ENCODE data around the gene ZNF564.
A peak's percentile ranks its signal among the peaks of the same experiment; 100 is the strongest.
"Not testable (repeated sequence)": the region's sequence is repeated elsewhere in the genome, so short reads cannot be mapped to it uniquely, and the experiment has no call there.

ZNF564 gene

DNA sequence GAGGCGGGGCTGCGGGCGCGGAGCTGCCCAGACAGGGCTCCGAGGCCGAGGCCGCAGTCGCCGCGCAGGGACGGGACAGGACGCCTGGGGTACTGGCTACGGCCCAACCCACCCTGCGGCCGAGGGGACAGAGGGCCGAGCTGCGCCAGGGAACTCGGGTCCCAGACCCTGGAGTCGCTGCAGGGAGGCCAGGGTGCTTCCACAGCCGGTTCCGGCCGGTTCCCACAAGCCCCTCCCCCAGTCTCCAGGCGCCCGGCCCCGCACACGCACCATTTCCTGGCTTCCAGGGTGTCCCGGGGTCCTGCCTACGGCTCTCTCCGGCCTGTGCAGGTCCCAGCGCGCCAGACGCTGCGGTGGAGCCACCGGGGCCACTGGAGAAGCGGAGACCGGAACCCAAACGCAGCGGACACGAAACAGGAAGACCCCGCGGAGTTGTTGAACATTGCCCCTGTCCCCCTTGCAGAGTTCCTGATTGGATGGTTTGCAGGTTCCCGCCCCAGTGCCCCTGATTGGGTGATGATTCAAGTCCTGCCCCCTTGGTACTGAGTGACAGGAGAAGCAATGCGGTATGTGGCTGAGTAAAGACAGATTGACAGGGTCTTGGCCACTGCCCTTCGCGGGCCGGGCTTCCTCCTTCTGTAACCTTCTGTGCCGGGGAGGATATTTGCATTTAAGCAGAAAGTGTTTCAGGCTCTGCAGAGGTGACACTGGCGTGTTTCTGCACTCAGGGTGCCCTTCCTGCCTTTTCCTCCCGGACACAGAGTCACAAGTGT lies at the start of gene ZNF564:
TSS of gene ZNF564 (minus strand) at position 423 of the 773 bp plus-strand sequence. CDS start at position 273, 150 bp downstream.
- H3K9me3 ChIP-seq (ENCODE audit: control insufficient read depth in 5 of 5, low read length in 5 of 5) = no peaks in the 10 kb centered on the region
- peak within 1 kb of the TSS; percentile 43 to 88 (median 83) for H3K9ac ChIP-seq (ENCODE audit: low read length in 5 of 5)
- peak within 1 kb of the TSS; percentile 85 for H3K27ac ChIP-seq (ENCODE audit: low read depth, low read length)
- H3K4me1 ChIP-seq (ENCODE audit: control insufficient read depth in 5 of 5, insufficient read depth in 5 of 5, low read length in 5 of 5) = peaks cover 0 to 37% (median 32%) of the 10 kb centered on the region in 5 donors
- H3K4me3 ChIP-seq (ENCODE audit: low read depth in 1 of 5, low read length in 5 of 5) = peak within 1 kb of the TSS; percentile 72 to 93 (median 82)
- peaks cover 0 to 5% (median 0%) of the 10 kb centered on the region in 5 donors for H3K27me3 ChIP-seq (ENCODE audit: control insufficient read depth in 5 of 5, insufficient read depth in 4 of 5, low read length in 5 of 5)
- H3K36me3 ChIP-seq (ENCODE audit: control insufficient read depth in 5 of 5, insufficient read depth in 5 of 5, low read length in 5 of 5) = peaks cover 0 to 3% (median 0%) of the 10 kb centered on the region in 5 donors

DNA sequence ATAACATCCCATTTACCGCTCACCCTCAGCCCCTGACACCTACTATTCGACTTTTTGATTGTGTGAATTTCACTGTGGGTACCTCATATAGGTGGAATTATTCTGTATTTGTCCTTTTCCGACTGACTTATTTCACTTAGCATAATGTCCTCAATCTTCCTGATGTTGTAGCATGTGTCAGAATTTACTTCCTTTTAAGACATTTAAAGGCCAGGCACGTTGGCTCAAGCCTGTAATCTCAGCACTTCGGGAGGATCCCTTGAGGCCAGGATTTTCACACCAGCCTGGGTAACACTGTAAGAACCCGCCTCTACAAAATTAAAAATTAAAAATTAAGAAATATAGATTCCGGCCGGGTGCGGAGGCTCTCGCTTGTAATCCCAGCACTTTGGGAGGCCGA lies 46.3 kb upstream of the ZNF564 start:
- no peaks in the 10 kb centered on the region for H3K9me3 ChIP-seq (ENCODE audit: control insufficient read depth in 5 of 5, low read length in 5 of 5)
- peaks cover 0 to 38% (median 10%) of the 10 kb centered on the region in 5 donors for H3K36me3 ChIP-seq (ENCODE audit: control insufficient read depth in 5 of 5, insufficient read depth in 5 of 5, low read length in 5 of 5)
- no peaks in the 10 kb centered on the region for H3K4me1 ChIP-seq (ENCODE audit: control insufficient read depth in 5 of 5, insufficient read depth in 5 of 5, low read length in 5 of 5)
- no peak overlapping the region for H3K9ac ChIP-seq (ENCODE audit: low read length in 5 of 5)
- H3K27ac ChIP-seq (ENCODE audit: low read depth, low read length) = no peak overlapping the region
- no peak overlapping the region for H3K4me3 ChIP-seq (ENCODE audit: low read depth in 1 of 5, low read length in 5 of 5)
- no peaks in the 10 kb centered on the region for H3K27me3 ChIP-seq (ENCODE audit: control insufficient read depth in 5 of 5, insufficient read depth in 4 of 5, low read length in 5 of 5)

DNA sequence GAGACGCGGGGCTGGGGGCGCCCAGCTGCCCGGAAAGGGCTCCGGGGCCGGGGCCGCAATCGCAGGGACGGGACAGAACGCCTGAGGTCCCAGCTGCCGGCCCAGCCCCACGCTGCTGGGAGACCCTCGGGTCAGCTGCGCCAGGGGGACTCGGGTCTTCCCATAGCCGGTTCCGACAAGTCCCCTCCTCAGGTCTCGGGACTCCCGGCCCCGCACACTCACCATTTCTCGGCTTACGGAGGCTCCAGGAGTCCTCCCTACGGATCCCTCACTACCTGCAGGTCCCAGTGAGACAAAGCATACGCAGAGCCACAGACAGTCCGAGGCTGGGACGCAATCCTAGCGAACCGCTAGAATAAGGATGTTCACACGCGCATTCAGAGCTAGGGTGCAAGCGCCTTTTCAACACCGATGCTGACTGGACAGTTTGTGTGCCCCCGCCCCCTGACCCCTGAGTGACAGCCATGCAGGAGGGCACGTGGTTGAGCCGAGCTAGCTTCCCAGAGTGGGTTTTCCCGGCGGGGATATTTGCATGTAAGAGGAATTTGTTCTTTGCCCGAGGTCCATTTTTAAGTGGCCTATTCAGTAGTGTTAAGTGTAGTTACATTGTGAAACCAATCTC lies 45.8 kb upstream of the ZNF564 start:
- H3K9me3 ChIP-seq (ENCODE audit: control insufficient read depth in 5 of 5, low read length in 5 of 5) = no peaks in the 10 kb centered on the region
- peaks cover 0 to 33% (median 10%) of the 10 kb centered on the region in 5 donors for H3K36me3 ChIP-seq (ENCODE audit: control insufficient read depth in 5 of 5, insufficient read depth in 5 of 5, low read length in 5 of 5)
- H3K27ac ChIP-seq (ENCODE audit: low read depth, low read length) = no peak overlapping the region
- no peak overlapping the region for H3K9ac ChIP-seq (ENCODE audit: low read length in 5 of 5)
- H3K4me1 ChIP-seq (ENCODE audit: control insufficient read depth in 5 of 5, insufficient read depth in 5 of 5, low read length in 5 of 5) = no peaks in the 10 kb centered on the region
- no peak overlapping the region for H3K4me3 ChIP-seq (ENCODE audit: low read depth in 1 of 5, low read length in 5 of 5)
- H3K27me3 ChIP-seq (ENCODE audit: control insufficient read depth in 5 of 5, insufficient read depth in 4 of 5, low read length in 5 of 5) = no peaks in the 10 kb centered on the region

DNA sequence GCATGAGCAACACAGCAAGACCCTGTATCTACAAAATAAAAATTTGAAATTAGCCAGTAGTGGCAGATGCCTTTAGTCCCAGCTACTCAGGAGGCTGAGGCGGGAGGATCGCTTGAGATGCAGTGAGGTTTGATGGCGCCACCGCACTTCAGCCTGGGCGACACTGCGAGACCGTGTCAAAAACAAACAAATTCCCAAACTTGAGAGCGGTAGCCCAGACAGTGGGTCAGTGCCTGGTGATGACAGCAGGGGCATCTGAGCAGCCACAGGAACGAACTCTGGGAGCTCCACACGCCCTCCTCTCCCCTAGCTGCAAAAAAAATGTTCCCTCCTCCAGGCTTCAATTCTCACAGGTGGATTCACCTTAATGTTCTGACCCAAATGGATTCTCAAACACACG lies 45.2 kb upstream of the ZNF564 start:
- Histone ChIP-seq H3K36me3 (ENCODE audit: control insufficient read depth in 5 of 5, insufficient read depth in 5 of 5, low read length in 5 of 5) (peaks cover 0 to 33% (median 10%) of the 10 kb centered on the region in 5 donors), H3K27me3 (ENCODE audit: control insufficient read depth in 5 of 5, insufficient read depth in 4 of 5, low read length in 5 of 5) (no peaks in the 10 kb centered on the region), H3K9me3 (ENCODE audit: control insufficient read depth in 5 of 5, low read length in 5 of 5) (no peaks in the 10 kb centered on the region), H3K4me1 (ENCODE audit: control insufficient read depth in 5 of 5, insufficient read depth in 5 of 5, low read length in 5 of 5) (no peaks in the 10 kb centered on the region), H3K4me3 (ENCODE audit: low read depth in 1 of 5, low read length in 5 of 5) (no peak overlapping the region), H3K27ac (ENCODE audit: low read depth, low read length) (no peak overlapping the region), H3K9ac (ENCODE audit: low read length in 5 of 5) (no peak overlapping the region)

DNA sequence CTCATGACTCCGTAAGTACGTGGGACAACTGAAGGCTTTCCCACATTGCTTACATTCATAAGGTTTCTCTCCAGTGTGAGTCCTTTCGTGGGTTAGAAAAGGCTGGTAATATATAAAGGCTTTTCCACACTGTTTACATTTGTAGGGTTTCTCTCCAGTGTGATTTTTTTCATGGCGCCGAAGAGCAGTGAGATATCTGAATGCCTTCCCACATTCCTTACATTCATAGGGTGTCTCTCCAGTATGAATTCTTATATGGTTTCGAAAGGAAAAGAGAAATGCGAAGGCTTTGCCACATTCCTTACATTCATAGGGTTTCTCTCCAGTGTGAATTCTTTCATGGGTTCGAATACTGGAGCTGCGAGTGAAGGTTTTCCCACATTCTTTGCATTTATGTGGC lies 29.8 kb upstream of the ZNF564 start:
- H3K4me1 ChIP-seq (ENCODE audit: control insufficient read depth in 5 of 5, insufficient read depth in 5 of 5, low read length in 5 of 5) = no peaks in the 10 kb centered on the region
- peaks cover 17 to 50% (median 37%) of the 10 kb centered on the region in 5 donors for H3K36me3 ChIP-seq (ENCODE audit: control insufficient read depth in 5 of 5, insufficient read depth in 5 of 5, low read length in 5 of 5)
- H3K9me3 ChIP-seq (ENCODE audit: control insufficient read depth in 5 of 5, low read length in 5 of 5) = peaks cover 15 to 35% (median 24%) of the 10 kb centered on the region in 5 donors

DNA sequence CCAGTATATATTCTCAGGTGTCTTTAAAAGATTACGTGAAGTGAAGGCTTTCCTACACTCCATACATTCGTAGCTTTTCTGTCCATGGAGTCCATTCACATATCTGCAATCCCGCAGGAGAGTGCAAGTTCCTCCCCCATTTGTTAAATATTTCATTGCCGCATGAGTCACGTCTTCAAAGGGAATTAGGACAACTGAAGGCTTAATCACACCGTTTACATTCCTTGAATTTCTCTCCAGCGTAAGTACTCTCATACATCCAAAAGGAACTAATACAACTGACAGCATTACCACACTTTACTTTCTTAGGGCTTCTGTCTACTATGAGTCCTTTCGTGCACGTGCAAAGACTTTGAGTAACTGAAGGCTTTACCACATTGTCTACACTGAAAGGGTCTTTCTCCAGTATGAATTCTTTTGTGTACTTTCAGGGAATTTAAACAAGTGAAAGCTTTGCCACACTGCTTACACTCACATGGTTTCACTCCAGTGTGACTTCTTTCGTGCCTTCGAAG lies 29.0 kb upstream of the ZNF564 start:
- H3K4me3 ChIP-seq (ENCODE audit: low read depth in 1 of 5, low read length in 5 of 5) = peak overlapping the region in 1 of 5 donors; percentile 30
- peaks cover 15 to 35% (median 24%) of the 10 kb centered on the region in 5 donors for H3K9me3 ChIP-seq (ENCODE audit: control insufficient read depth in 5 of 5, low read length in 5 of 5)
- H3K27ac ChIP-seq (ENCODE audit: low read depth, low read length) = no peak overlapping the region
- no peak overlapping the region for H3K9ac ChIP-seq (ENCODE audit: low read length in 5 of 5)
- no peaks in the 10 kb centered on the region for H3K4me1 ChIP-seq (ENCODE audit: control insufficient read depth in 5 of 5, insufficient read depth in 5 of 5, low read length in 5 of 5)
- no peaks in the 10 kb centered on the region for H3K27me3 ChIP-seq (ENCODE audit: control insufficient read depth in 5 of 5, insufficient read depth in 4 of 5, low read length in 5 of 5)
- peaks cover 17 to 50% (median 37%) of the 10 kb centered on the region in 5 donors for H3K36me3 ChIP-seq (ENCODE audit: control insufficient read depth in 5 of 5, insufficient read depth in 5 of 5, low read length in 5 of 5)

More for the DNA sequence above, 29.8 kb upstream of the ZNF564 start:
- Histone ChIP-seq H3K27ac (ENCODE audit: low read depth, low read length) (no peak overlapping the region), H3K27me3 (ENCODE audit: control insufficient read depth in 5 of 5, insufficient read depth in 4 of 5, low read length in 5 of 5) (no peaks in the 10 kb centered on the region), H3K9ac (ENCODE audit: low read length in 5 of 5) (no peak overlapping the region), H3K4me3 (ENCODE audit: low read depth in 1 of 5, low read length in 5 of 5) (peak overlapping the region in 2 of 5 donors; percentile 30 to 47)

DNA sequence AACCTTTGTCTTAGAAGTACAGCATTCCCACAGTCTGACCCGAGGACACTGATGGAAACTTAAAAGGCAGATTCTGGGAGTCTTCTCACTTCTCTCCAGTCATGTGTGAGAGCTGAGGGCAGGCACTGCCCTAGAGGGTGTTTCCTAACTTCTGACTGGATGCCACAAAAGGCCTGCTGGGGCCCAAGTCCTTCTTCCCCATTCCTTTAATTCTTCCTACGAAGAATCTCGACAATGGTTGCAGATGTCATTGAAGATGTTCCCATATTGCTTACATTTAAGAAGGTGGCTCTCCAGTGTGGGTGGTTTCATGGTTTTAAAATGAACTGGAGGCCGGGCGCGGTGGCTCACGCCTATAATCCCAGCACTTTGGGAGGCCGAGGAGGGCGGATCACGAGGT lies 27.4 kb upstream of the ZNF564 start:
- Histone ChIP-seq H3K4me3 (ENCODE audit: low read depth in 1 of 5, low read length in 5 of 5) (no peak overlapping the region), H3K9me3 (ENCODE audit: control insufficient read depth in 5 of 5, low read length in 5 of 5) (peaks cover 15 to 35% (median 24%) of the 10 kb centered on the region in 5 donors), H3K27ac (ENCODE audit: low read depth, low read length) (no peak overlapping the region), H3K36me3 (ENCODE audit: control insufficient read depth in 5 of 5, insufficient read depth in 5 of 5, low read length in 5 of 5) (peaks cover 17 to 50% (median 37%) of the 10 kb centered on the region in 5 donors), H3K9ac (ENCODE audit: low read length in 5 of 5) (no peak overlapping the region), H3K27me3 (ENCODE audit: control insufficient read depth in 5 of 5, insufficient read depth in 4 of 5, low read length in 5 of 5) (no peaks in the 10 kb centered on the region), H3K4me1 (ENCODE audit: control insufficient read depth in 5 of 5, insufficient read depth in 5 of 5, low read length in 5 of 5) (no peaks in the 10 kb centered on the region)

DNA sequence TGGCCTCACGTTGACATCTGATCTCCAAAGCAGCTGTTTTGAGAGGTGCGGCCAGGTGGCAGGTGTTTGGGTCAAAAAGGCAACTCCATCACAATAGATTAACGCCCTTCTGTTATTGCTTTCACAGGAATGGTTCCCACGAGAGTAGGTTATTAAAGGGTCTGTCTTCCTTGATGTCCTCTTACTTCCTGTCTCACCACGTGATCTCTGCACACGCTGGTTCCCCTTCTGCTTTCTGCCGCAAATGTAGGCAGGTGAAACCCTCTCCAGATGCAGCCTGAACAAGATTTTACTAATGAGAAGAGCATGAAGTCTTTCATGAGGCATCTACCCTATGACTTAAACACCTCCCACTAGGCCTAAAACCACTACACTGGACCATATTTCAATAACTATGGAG lies 22.8 kb upstream of the ZNF564 start:
- Histone ChIP-seq H3K4me1 (ENCODE audit: control insufficient read depth in 5 of 5, insufficient read depth in 5 of 5, low read length in 5 of 5) (no peaks in the 10 kb centered on the region), H3K9ac (ENCODE audit: low read length in 5 of 5) (no peak overlapping the region), H3K4me3 (ENCODE audit: low read depth in 1 of 5, low read length in 5 of 5) (no peak overlapping the region), H3K9me3 (ENCODE audit: control insufficient read depth in 5 of 5, low read length in 5 of 5) (peaks cover 0 to 15% (median 4%) of the 10 kb centered on the region in 5 donors), H3K27me3 (ENCODE audit: control insufficient read depth in 5 of 5, insufficient read depth in 4 of 5, low read length in 5 of 5) (no peaks in the 10 kb centered on the region), H3K36me3 (ENCODE audit: control insufficient read depth in 5 of 5, insufficient read depth in 5 of 5, low read length in 5 of 5) (peaks cover 0 to 17% (median 11%) of the 10 kb centered on the region in 5 donors), H3K27ac (ENCODE audit: low read depth, low read length) (no peak overlapping the region)

DNA sequence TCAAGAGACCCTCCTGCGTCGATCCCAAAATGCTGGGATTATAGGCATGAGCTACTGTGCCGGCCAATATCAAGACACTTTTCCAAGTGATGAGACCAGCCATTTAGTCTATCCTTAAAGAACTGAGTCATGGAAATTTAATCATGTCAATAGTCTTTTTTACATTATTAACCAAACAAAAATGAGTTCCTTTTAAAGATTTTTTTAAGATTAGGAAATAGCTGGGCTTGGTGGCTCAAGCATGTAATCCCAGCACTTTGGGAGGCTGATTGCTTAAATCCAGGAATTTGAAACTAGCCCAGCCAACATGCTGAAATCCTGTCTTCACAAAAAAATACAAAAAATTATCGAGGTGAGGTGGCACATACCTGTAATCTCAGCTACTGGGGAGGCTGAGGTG lies 16.7 kb upstream of the ZNF564 start:
- no peaks in the 10 kb centered on the region for H3K27me3 ChIP-seq (ENCODE audit: control insufficient read depth in 5 of 5, insufficient read depth in 4 of 5, low read length in 5 of 5)
- no peak overlapping the region for H3K27ac ChIP-seq (ENCODE audit: low read depth, low read length)
- H3K36me3 ChIP-seq (ENCODE audit: control insufficient read depth in 5 of 5, insufficient read depth in 5 of 5, low read length in 5 of 5) = no peaks in the 10 kb centered on the region
- H3K9ac ChIP-seq (ENCODE audit: low read length in 5 of 5) = no peak overlapping the region
- no peak overlapping the region for H3K4me3 ChIP-seq (ENCODE audit: low read depth in 1 of 5, low read length in 5 of 5)
- H3K4me1 ChIP-seq (ENCODE audit: control insufficient read depth in 5 of 5, insufficient read depth in 5 of 5, low read length in 5 of 5) = peaks cover 0 to 5% (median 0%) of the 10 kb centered on the region in 5 donors
- no peaks in the 10 kb centered on the region for H3K9me3 ChIP-seq (ENCODE audit: control insufficient read depth in 5 of 5, low read length in 5 of 5)

DNA sequence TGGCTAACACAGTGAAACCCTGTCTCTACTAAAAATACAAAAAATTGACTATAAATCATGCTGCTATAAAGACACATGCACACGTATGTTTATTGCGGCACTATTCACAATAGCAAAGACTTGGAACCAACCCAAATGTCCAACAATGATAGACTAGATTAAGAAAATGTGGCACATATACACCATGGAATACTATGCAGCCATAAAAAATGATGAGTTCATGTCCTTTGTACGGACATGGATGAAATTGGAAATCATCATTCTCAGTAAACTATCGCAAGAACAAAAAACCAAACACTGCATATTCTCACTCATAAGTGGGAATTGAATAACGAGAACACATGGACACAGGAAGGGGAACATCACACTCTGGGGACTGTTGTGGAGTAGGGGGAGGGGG lies 15.1 kb upstream of the ZNF564 start:
- H3K9me3 ChIP-seq (ENCODE audit: control insufficient read depth in 5 of 5, low read length in 5 of 5); H3K4me1 ChIP-seq (ENCODE audit: control insufficient read depth in 5 of 5, insufficient read depth in 5 of 5, low read length in 5 of 5); H3K9ac ChIP-seq (ENCODE audit: low read length in 5 of 5); H3K36me3 ChIP-seq (ENCODE audit: control insufficient read depth in 5 of 5, insufficient read depth in 5 of 5, low read length in 5 of 5); H3K4me3 ChIP-seq (ENCODE audit: low read depth in 1 of 5, low read length in 5 of 5); H3K27me3 ChIP-seq (ENCODE audit: control insufficient read depth in 5 of 5, insufficient read depth in 4 of 5, low read length in 5 of 5); H3K27ac ChIP-seq (ENCODE audit: low read depth, low read length): not testable (repeated sequence)

All from subcutaneous abdominal adipose tissue (tissue), 5 donors.